ENCODE measurements around the gene ZBTB24.

ZBTB24 gene

GRCh38 chr6:109507490-109508072 is 24.6 kb upstream of the ZBTB24 start:
- no peak overlapping the region for H3K27ac ChIP-seq
- no peak for TF ChIP-seq CTCF (IDR thresholded peaks at IDR 0.05)
- H3K4me1 ChIP-seq (ENCODE audit: control insufficient read depth in 1 of 2, insufficient read depth in 1 of 2, low read depth in 1 of 2, low read length in 1 of 2) = no peaks in the 10 kb centered on the region
- H3K27me3 ChIP-seq = no peaks in the 10 kb centered on the region
- no peak overlapping the region for H3K4me3 ChIP-seq (ENCODE audit: low read depth in 1 of 2, low read length in 1 of 2)
- no peaks in the 10 kb centered on the region for H3K9me3 ChIP-seq
- H3K36me3 ChIP-seq = no peaks in the 10 kb centered on the region

- H3K4me1 ChIP-seq (ENCODE audit: control insufficient read depth in 1 of 2, insufficient read depth in 1 of 2, low read depth in 1 of 2, low read length in 1 of 2) = no peaks in the 10 kb centered on the region
- no peak overlapping the region for H3K27ac ChIP-seq
- H3K27me3 ChIP-seq = no peaks in the 10 kb centered on the region
- H3K36me3 ChIP-seq = no peaks in the 10 kb centered on the region
- H3K9me3 ChIP-seq = no peaks in the 10 kb centered on the region
- H3K4me3 ChIP-seq (ENCODE audit: low read depth in 1 of 2, low read length in 1 of 2) = no peak overlapping the region
- no peak for TF ChIP-seq CTCF (IDR thresholded peaks at IDR 0.05)
Observed at GRCh38 chr6:109506841-109507240, 23.8 kb upstream of the ZBTB24 start.

- no peak overlapping the region for H3K27ac ChIP-seq
- no peak for TF ChIP-seq CTCF (IDR thresholded peaks at IDR 0.05)
- no peaks in the 10 kb centered on the region for H3K9me3 ChIP-seq
- H3K36me3 ChIP-seq = no peaks in the 10 kb centered on the region
- no peaks in the 10 kb centered on the region for H3K27me3 ChIP-seq
- no peaks in the 10 kb centered on the region for H3K4me1 ChIP-seq (ENCODE audit: control insufficient read depth in 1 of 2, insufficient read depth in 1 of 2, low read depth in 1 of 2, low read length in 1 of 2)
- H3K4me3 ChIP-seq (ENCODE audit: low read depth in 1 of 2, low read length in 1 of 2) = no peak overlapping the region
Observed at GRCh38 chr6:109506314-109506713, 23.3 kb upstream of the ZBTB24 start.

GRCh38 chr6:109503327-109504224 is 20.6 kb upstream of the ZBTB24 start:
- TF ChIP-seq CTCF (IDR thresholded peaks at IDR 0.05) = no peak
- no peak overlapping the region for H3K27ac ChIP-seq
- H3K4me3 ChIP-seq (ENCODE audit: low read depth in 1 of 2, low read length in 1 of 2) = no peak overlapping the region
- no peaks in the 10 kb centered on the region for H3K9me3 ChIP-seq
- no peaks in the 10 kb centered on the region for H3K4me1 ChIP-seq (ENCODE audit: control insufficient read depth in 1 of 2, insufficient read depth in 1 of 2, low read depth in 1 of 2, low read length in 1 of 2)
- no peaks in the 10 kb centered on the region for H3K36me3 ChIP-seq
- H3K27me3 ChIP-seq = no peaks in the 10 kb centered on the region

GRCh38 chr6:109498936-109499335 is 15.9 kb upstream of the ZBTB24 start:
- no peak for TF ChIP-seq CTCF (IDR thresholded peaks at IDR 0.05)
- no peak overlapping the region for H3K4me3 ChIP-seq (ENCODE audit: low read depth in 1 of 2, low read length in 1 of 2)
- no peaks in the 10 kb centered on the region for H3K4me1 ChIP-seq (ENCODE audit: control insufficient read depth in 1 of 2, insufficient read depth in 1 of 2, low read depth in 1 of 2, low read length in 1 of 2)
- H3K27me3 ChIP-seq = no peaks in the 10 kb centered on the region
- H3K36me3 ChIP-seq = no peaks in the 10 kb centered on the region
- no peaks in the 10 kb centered on the region for H3K9me3 ChIP-seq
- no peak overlapping the region for H3K27ac ChIP-seq
